GM12878 (cell line): ENCODE data around the gene GP9. TPM values are rescaled to one million over a fixed set of nuclear protein-coding genes. Genes with fewer than 3 reads are reported as not detected.

Experiments
- ATAC-seq: fragments of 200-7000 bp; cut with Tn5 transposase; 3 replicates; pipeline ENCODE4 v1.9.1; 2020; ENCODE audit warnings: mild to moderate bottlenecking, moderate library complexity
- BruUV-seq: library from RNA; stranded (reverse); fragments of 400-500 nt; replicated peaks from 2 replicates; lab custom pipeline; 2021; lab: Mats Ljungman, UMichigan
- CTCF ChIA-PET: fragments of 300-600 bp; sonication (Branson Sonifier 250); formaldehyde crosslinking; extraction: SDS; loops from one replicate; lab custom pipeline; 2021; ENCODE audit warnings: inconsistent platforms; lab: Yijun Ruan, JAX
- POLR2A ChIA-PET: fragments of 350-600 bp; formaldehyde crosslinking; extraction: SDS; loops from one replicate; lab custom pipeline; 2021; ENCODE audit warnings: inconsistent platforms; lab: Charles Lee
- RAD21 ChIA-PET: fragments of 300-600 bp; sonication (Branson Sonifier 250); formaldehyde crosslinking; loops from one replicate; lab custom pipeline; 2023; ENCODE audit warnings: antibody characterized with exemption; ENCODE audit not compliant: unreplicated experiment; lab: Charles Lee
- SMC1A ChIA-PET: fragments of 300-600 bp; sonication (Branson Sonifier 250); formaldehyde crosslinking; loops from one replicate; lab custom pipeline; 2023; ENCODE audit not compliant: unreplicated experiment, uncharacterized antibody; lab: Charles Lee
- DNase-seq: peaks from one replicate; pipeline ENCODE4 v3.0.0-alpha.2; 2011; ENCODE audit warnings: low read depth, low spot score
- FAIRE-seq: peaks from 3 replicates; lab custom pipeline; 2011; peaks lifted over from hg19 to GRCh38; lab: Jason Lieb, UNC
- H2AFZ ChIP-seq: 2 replicates; pipeline ENCODE4 v1.6.0; 2011; ENCODE audit warnings: low read depth, low read length, control low read depth; ENCODE audit not compliant: control insufficient read depth
- H3K27ac ChIP-seq: 2 replicates; pipeline ENCODE4 v1.5.1; 2011; ENCODE audit warnings: control low read depth; ENCODE audit not compliant: control insufficient read depth, insufficient read depth
- H3K27me3 ChIP-seq, 2 experiments: replicated peaks in 1 of 2; 2 replicates each; pipeline versions ENCODE4 v1.6.0 to v1.6.1; 2011; ENCODE audit warnings: low read length in 1 of 2; ENCODE audit not compliant: control insufficient read depth in 2 of 2, insufficient read depth in 2 of 2
- H3K36me3 ChIP-seq, 2 experiments: 2 replicates each; pipeline ENCODE4 v1.5.1; 2011; ENCODE audit warnings: low read length in 1 of 2; ENCODE audit not compliant: control insufficient read depth in 2 of 2, insufficient read depth in 2 of 2
- H3K4me1 ChIP-seq: 2 replicates; pipeline ENCODE4 v1.6.1; 2011; ENCODE audit warnings: mild to moderate bottlenecking, low read length, moderate library complexity, mixed read lengths; ENCODE audit not compliant: control insufficient read depth, insufficient read depth
- H3K4me2 ChIP-seq: 2 replicates; pipeline ENCODE4 v1.6.0; 2011; ENCODE audit warnings: control low read depth; ENCODE audit not compliant: control insufficient read depth, insufficient read depth
- H3K4me3 ChIP-seq: fragments of 200-600 bp; sonication (generic); 2 replicates; pipeline ENCODE4 v1.5.1; 2016
- H3K79me2 ChIP-seq: 2 replicates; pipeline ENCODE4 v1.6.0; 2011; ENCODE audit warnings: low read length; ENCODE audit not compliant: control insufficient read depth, insufficient read depth
- H3K9ac ChIP-seq: 2 replicates; pipeline ENCODE4 v1.8.0; 2011; ENCODE audit warnings: low read length, control low read depth, mixed read lengths; ENCODE audit not compliant: control insufficient read depth, insufficient read depth
- H3K9me3 ChIP-seq: replicated peaks from 3 replicates; pipeline ENCODE4 v1.5.1; 2011; ENCODE audit warnings: mild to moderate bottlenecking, low read length; ENCODE audit not compliant: control insufficient read depth, insufficient read depth
- H4K20me1 ChIP-seq: 2 replicates; pipeline ENCODE4 v1.6.0; 2011; ENCODE audit not compliant: control insufficient read depth, insufficient read depth
- ASH2L ChIP-seq: fragments of 300-600, 200-600 bp; sonication (generic); IDR thresholded peaks from 2 replicates; pipeline ENCODE4 v1.6.1; 2017; ENCODE audit warnings: low read depth, mild to moderate bottlenecking, borderline replicate concordance
- BCL11A ChIP-seq: IDR thresholded peaks from 2 replicates; pipeline ENCODE4 v1.6.1; 2011; ENCODE audit warnings: low read depth, low read length
- CBX5 ChIP-seq: sonication (generic); IDR thresholded peaks from 2 replicates; pipeline ENCODE4 v1.6.1; 2016; ENCODE audit warnings: low read depth, moderate library complexity, mild to moderate bottlenecking, inconsistent platforms
- GATAD2B ChIP-seq: fragments of 450-650 bp; conservative IDR thresholded peaks from 2 replicates; pipeline ENCODE4 v1.6.1; 2017; ENCODE audit warnings: low read depth, mild to moderate bottlenecking, moderate library complexity
- JUNB ChIP-seq: IDR thresholded peaks from 2 replicates; pipeline ENCODE4 v1.6.1; 2016; ENCODE audit warnings: antibody characterized with exemption, mild to moderate bottlenecking
- JUND ChIP-seq: IDR thresholded peaks from 2 replicates; pipeline ENCODE4 v1.6.1; 2012; ENCODE audit warnings: low read depth, mild to moderate bottlenecking, low read length, improper control_type of control experiment, moderate library complexity
- MTA3 ChIP-seq: IDR thresholded peaks from 2 replicates; pipeline ENCODE4 v1.6.1; 2012; ENCODE audit warnings: low read length, inconsistent platforms, borderline replicate concordance
- NR2C2 ChIP-seq: IDR thresholded peaks from 2 replicates; pipeline ENCODE4 v1.6.1; 2011; ENCODE audit warnings: borderline replicate concordance, low read depth; ENCODE audit not compliant: control insufficient read depth, insufficient read length
- PAX8 ChIP-seq: fragments of 450-650 bp; IDR thresholded peaks from 2 replicates; pipeline ENCODE4 v1.6.1; 2017; ENCODE audit warnings: mild to moderate bottlenecking, moderate library complexity
- RB1 ChIP-seq: fragments of 450-650 bp; formaldehyde crosslinking; IDR thresholded peaks from 2 replicates; pipeline ENCODE4 v1.6.1; 2017; ENCODE audit warnings: mild to moderate bottlenecking, borderline replicate concordance
- YBX1 ChIP-seq: fragments of 450-650 bp; IDR thresholded peaks from 2 replicates; pipeline ENCODE4 v1.6.1; 2016; ENCODE audit warnings: antibody characterized with exemption
- ZNF217 ChIP-seq: fragments of 450-650 bp; IDR thresholded peaks from 2 replicates; pipeline ENCODE4 v1.6.1; 2017; ENCODE audit warnings: antibody characterized with exemption, mild to moderate bottlenecking
- ZNF24 ChIP-seq: fragments of 450-650 bp; IDR thresholded peaks from 2 replicates; pipeline ENCODE4 v1.6.1; 2017; ENCODE audit warnings: antibody characterized with exemption, mild to moderate bottlenecking
- WGBS: methylation state at CpG from one replicate; pipeline ENCODE4 v1.1.6; 2016; ENCODE audit warnings: low lambda C conversion rate; ENCODE audit not compliant: insufficient replicate concordance, insufficient coverage; ENCODE audit errors: missing lambda C conversion rate; 5-methylcytosine and 5-hydroxymethylcytosine counted together
- in situ Hi-C: fragments of 300-500 bp; cut with MboI; formaldehyde crosslinking; loops from 9 replicates; pipeline ENCODE4 v1.14.3; 2018; ENCODE audit warnings: mixed read lengths
- intact Hi-C: fragments of 100-400 bp; cut with micrococcal nuclease; formaldehyde crosslinking; loops from one replicate; pipeline ENCODE4 v1.14.2; 2022; ENCODE audit not compliant: unreplicated experiment
- polyA plus RNA-seq, 11 experiments: library from polyadenylated mRNA; depleted of rRNA in 4 of 11; unstranded in 6 of 11; stranded (reverse) in 5 of 11; fragments of >200 nt; fragmentation: Nextera tagmentation in 4 of 11; fragmentation: Illumina TruSeq in 1 of 11; extraction: Ambion mirVana in 4 of 11; extraction: Trizol in 1 of 11; gene quantifications; 1 replicate in 1 of 11; 2 replicates in 10 of 11; pipeline versions ENCODE4 v1.2.1 to v1.2.3, GENCODE V29; 2011 to 2016; ENCODE audit warnings: inconsistent platforms in 2 of 11, missing spikeins in 2 of 11, low read depth in 1 of 11
- total RNA-seq, 4 experiments: library from RNA; depleted of rRNA in 3 of 4; stranded (reverse); fragments of >200 nt in 3 of 4; fragmentation: Illumina TruSeq in 1 of 4; extraction: Trizol in 1 of 4; gene quantifications; 2 replicates each; pipeline versions ENCODE4 v1.2.1 to v1.2.3, GENCODE V29; 2013 to 2021
- TF ChIP-seq, protein P1 (sequence below): fragments of 150-350 bp; IDR thresholded peaks from 2 replicates; pipeline ENCODE4 v1.6.1; 2014; ENCODE audit warnings: mild to moderate bottlenecking, low read depth, low read length
- TF ChIP-seq, protein P2 (sequence below): fragments of 450-650 bp; conservative IDR thresholded peaks from 2 replicates; pipeline ENCODE4 v1.6.1; 2017; ENCODE audit warnings: mild to moderate bottlenecking, moderate library complexity
- TF ChIP-seq, protein P3 (sequence below): IDR thresholded peaks from 2 replicates; pipeline ENCODE4 v1.6.1; 2011; ENCODE audit warnings: low read depth, low read length, improper control_type of control experiment, borderline replicate concordance
- TF ChIP-seq, protein P4 (sequence below): fragments of 450-650 bp; IDR thresholded peaks from 2 replicates; pipeline ENCODE4 v1.6.1; 2016; ENCODE audit warnings: mild to moderate bottlenecking, moderate library complexity, borderline replicate concordance

Gene GP9
- total and polyA plus RNA-seq, 10 of the 15 experiments (the other 5 are each of a cell fraction or from before 2014, with no cell fraction given), result 0.15 TPM; not detected in 9

DNA sequence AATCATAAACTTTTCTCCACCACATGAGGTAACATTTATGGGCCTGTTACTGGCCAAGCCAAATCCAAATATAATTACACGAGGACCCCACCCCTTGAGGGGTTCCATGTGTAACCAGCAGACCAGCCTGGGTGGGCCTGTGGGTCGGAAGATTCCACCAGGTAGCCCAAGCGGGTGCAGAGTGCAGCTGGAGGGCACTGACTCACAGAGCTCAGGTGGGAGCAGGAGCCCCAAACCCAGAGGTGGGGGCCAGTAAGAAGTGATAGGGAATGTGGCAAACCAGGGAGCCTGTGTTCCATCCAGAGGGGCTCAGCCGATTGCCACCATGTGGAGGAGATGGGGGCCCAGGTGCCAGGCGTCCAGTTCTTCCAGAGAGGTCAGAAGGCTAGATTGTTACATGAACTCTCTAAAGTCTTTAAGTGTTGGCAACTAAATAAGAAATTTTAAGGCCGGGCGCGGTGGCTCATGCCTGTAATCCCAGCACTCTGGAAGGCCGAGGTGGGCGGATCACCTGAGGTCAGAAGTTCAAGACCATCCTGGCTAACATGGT, 2.6 kb downstream of the GP9 start:
- ATAC-seq (no peak), DNase-seq (no peak)
- Histone ChIP-seq H3K9ac (no peak overlapping the region), H3K27me3 (no peaks in the 10 kb centered on the region; a peak in 2 of 4 replicates)
- BruUV-seq, result no TSS peak
- no peak for TF ChIP-seq JUND
- TF ChIP-seq, protein P1, sequence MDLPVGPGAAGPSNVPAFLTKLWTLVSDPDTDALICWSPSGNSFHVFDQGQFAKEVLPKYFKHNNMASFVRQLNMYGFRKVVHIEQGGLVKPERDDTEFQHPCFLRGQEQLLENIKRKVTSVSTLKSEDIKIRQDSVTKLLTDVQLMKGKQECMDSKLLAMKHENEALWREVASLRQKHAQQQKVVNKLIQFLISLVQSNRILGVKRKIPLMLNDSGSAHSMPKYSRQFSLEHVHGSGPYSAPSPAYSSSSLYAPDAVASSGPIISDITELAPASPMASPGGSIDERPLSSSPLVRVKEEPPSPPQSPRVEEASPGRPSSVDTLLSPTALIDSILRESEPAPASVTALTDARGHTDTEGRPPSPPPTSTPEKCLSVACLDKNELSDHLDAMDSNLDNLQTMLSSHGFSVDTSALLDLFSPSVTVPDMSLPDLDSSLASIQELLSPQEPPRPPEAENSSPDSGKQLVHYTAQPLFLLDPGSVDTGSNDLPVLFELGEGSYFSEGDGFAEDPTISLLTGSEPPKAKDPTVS, result no peak
- TF ChIP-seq YBX1, result no peak
- TF ChIP-seq JUNB, result no peak
- TF ChIP-seq MTA3, result no peak
- no peak for TF ChIP-seq CBX5
- TF ChIP-seq RB1, result no peak
- TF ChIP-seq, protein P2, sequence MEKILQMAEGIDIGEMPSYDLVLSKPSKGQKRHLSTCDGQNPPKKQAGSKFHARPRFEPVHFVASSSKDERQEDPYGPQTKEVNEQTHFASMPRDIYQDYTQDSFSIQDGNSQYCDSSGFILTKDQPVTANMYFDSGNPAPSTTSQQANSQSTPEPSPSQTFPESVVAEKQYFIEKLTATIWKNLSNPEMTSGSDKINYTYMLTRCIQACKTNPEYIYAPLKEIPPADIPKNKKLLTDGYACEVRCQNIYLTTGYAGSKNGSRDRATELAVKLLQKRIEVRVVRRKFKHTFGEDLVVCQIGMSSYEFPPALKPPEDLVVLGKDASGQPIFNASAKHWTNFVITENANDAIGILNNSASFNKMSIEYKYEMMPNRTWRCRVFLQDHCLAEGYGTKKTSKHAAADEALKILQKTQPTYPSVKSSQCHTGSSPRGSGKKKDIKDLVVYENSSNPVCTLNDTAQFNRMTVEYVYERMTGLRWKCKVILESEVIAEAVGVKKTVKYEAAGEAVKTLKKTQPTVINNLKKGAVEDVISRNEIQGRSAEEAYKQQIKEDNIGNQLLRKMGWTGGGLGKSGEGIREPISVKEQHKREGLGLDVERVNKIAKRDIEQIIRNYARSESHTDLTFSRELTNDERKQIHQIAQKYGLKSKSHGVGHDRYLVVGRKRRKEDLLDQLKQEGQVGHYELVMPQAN, result no peak
- TF ChIP-seq ZNF217, result no peak
- TF ChIP-seq, protein P3, sequence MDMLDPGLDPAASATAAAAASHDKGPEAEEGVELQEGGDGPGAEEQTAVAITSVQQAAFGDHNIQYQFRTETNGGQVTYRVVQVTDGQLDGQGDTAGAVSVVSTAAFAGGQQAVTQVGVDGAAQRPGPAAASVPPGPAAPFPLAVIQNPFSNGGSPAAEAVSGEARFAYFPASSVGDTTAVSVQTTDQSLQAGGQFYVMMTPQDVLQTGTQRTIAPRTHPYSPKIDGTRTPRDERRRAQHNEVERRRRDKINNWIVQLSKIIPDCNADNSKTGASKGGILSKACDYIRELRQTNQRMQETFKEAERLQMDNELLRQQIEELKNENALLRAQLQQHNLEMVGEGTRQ, result no peak
- TF ChIP-seq ZNF24, result no peak
- no peak for TF ChIP-seq PAX8
- TF ChIP-seq, protein P4, sequence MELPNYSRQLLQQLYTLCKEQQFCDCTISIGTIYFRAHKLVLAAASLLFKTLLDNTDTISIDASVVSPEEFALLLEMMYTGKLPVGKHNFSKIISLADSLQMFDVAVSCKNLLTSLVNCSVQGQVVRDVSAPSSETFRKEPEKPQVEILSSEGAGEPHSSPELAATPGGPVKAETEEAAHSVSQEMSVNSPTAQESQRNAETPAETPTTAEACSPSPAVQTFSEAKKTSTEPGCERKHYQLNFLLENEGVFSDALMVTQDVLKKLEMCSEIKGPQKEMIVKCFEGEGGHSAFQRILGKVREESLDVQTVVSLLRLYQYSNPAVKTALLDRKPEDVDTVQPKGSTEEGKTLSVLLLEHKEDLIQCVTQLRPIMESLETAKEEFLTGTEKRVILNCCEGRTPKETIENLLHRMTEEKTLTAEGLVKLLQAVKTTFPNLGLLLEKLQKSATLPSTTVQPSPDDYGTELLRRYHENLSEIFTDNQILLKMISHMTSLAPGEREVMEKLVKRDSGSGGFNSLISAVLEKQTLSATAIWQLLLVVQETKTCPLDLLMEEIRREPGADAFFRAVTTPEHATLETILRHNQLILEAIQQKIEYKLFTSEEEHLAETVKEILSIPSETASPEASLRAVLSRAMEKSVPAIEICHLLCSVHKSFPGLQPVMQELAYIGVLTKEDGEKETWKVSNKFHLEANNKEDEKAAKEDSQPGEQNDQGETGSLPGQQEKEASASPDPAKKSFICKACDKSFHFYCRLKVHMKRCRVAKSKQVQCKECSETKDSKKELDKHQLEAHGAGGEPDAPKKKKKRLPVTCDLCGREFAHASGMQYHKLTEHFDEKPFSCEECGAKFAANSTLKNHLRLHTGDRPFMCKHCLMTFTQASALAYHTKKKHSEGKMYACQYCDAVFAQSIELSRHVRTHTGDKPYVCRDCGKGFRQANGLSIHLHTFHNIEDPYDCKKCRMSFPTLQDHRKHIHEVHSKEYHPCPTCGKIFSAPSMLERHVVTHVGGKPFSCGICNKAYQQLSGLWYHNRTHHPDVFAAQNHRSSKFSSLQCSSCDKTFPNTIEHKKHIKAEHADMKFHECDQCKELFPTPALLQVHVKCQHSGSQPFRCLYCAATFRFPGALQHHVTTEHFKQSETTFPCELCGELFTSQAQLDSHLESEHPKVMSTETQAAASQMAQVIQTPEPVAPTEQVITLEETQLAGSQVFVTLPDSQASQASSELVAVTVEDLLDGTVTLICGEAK, result no peak
- no peak for TF ChIP-seq NR2C2
- TF ChIP-seq BCL11A, result no peak
- TF ChIP-seq GATAD2B, result no peak
- no peak for TF ChIP-seq ASH2L
- TF ChIP-seq, all 136 proteins: peak for 0
- Histone ChIP-seq H3K36me3 (no peaks in the 10 kb centered on the region), H3K4me3 (no peak overlapping the region), H3K4me1 (0 out of 2 replicates have a peak, but pooled peaks cover 3% of the 10 kb centered on the region), H3K79me2 (no peaks in the 10 kb centered on the region), H2AFZ (no peak overlapping the region), H4K20me1 (no peaks in the 10 kb centered on the region), H3K27ac (no peak overlapping the region), H3K4me2 (no peak overlapping the region), H3K9me3 (peaks cover 2% of the 10 kb centered on the region; the same call in 1 of the 3 replicates)
- ChIA-PET POLR2A (interaction anchor here (0.7 kb wide), 1 partner anchor 11 kb away, joined by 6 read pairs; no protein-coding TSS in a partner anchor), RAD21 (interaction anchor here (0.6 kb wide), 1 partner anchor 252 kb away, joined by 3 read pairs; no protein-coding TSS in a partner anchor), CTCF (interaction anchor here (1.0 kb wide), 1 partner anchor 10 kb away, joined by 3 read pairs; no protein-coding TSS in a partner anchor), SMC1A (no interaction called here)
- intact Hi-C loops (no loop called here), in situ Hi-C loops (no loop called here)
- 59% methylated on average over 10 of the region's 10 CpGs for WGBS
- FAIRE-seq, result no peak
